MCF 10A (cell line): ENCODE results near the gene CEP128. TPM values are rescaled to one million over a fixed set of nuclear protein-coding genes. Genes with fewer than 3 reads are reported as not detected.

Source experiments
- BruUV-seq: library from RNA; stranded (reverse); fragments of 400-500 nt; replicated peaks from 2 replicates; lab custom pipeline; 2021; lab: Mats Ljungman, UMichigan
- CTCF ChIA-PET: fragments of 300-600 bp; sonication (Branson Sonifier 250); formaldehyde crosslinking; extraction: SDS; loops from one replicate; lab custom pipeline; 2021; ENCODE audit warnings: antibody characterized with exemption, inconsistent platforms; lab: Yijun Ruan, JAX
- POLR2A ChIA-PET: fragments of 300-600, 350-650 bp; sonication (Branson Sonifier 250); formaldehyde crosslinking; extraction: SDS; loops from one replicate; lab custom pipeline; 2020; ENCODE audit warnings: antibody characterized with exemption, inconsistent platforms; lab: Yijun Ruan, JAX
- DNase-seq: peaks from one replicate; pipeline ENCODE4 v3.0.0-alpha.2; 2018; ENCODE audit not compliant: unreplicated experiment
- H3K27ac Mint-ChIP-seq: one replicate; pipeline ENCODE4 v1.8.0; 2022; ENCODE audit warnings: mild to moderate bottlenecking, low read depth, mixed read lengths; ENCODE audit not compliant: unreplicated experiment
- H3K27me3 Mint-ChIP-seq: one replicate; pipeline ENCODE4 v1.8.0; 2022; ENCODE audit warnings: mixed read lengths; ENCODE audit not compliant: insufficient read depth, unreplicated experiment
- H3K36me3 Mint-ChIP-seq: one replicate; pipeline ENCODE4 v1.8.0; 2022; ENCODE audit warnings: mild to moderate bottlenecking, moderate library complexity, mixed read lengths; ENCODE audit not compliant: insufficient read depth, unreplicated experiment
- H3K4me1 Mint-ChIP-seq: one replicate; pipeline ENCODE4 v1.8.0; 2022; ENCODE audit warnings: mixed read lengths; ENCODE audit not compliant: insufficient read depth, unreplicated experiment
- H3K4me3 Mint-ChIP-seq: one replicate; pipeline ENCODE4 v1.8.0; 2022; ENCODE audit warnings: mild to moderate bottlenecking, moderate library complexity, mixed read lengths; ENCODE audit not compliant: unreplicated experiment
- H3K9me3 Mint-ChIP-seq: one replicate; pipeline ENCODE4 v1.8.0; 2022; ENCODE audit warnings: mixed read lengths; ENCODE audit not compliant: unreplicated experiment
- CTCF ChIP-seq: fragments of 200-600 bp; IDR thresholded peaks from one replicate; pipeline ENCODE4 v1.8.0; 2022; ENCODE audit warnings: antibody characterized with exemption, mild to moderate bottlenecking; ENCODE audit not compliant: unreplicated experiment
- intact Hi-C: fragments of 100-400 bp; cut with micrococcal nuclease; formaldehyde crosslinking; loops from 2 replicates; pipeline ENCODE4 v1.14.1; 2022
- total RNA-seq: library from RNA; stranded (reverse); gene quantifications from 2 replicates; pipeline ENCODE4 v1.2.3, GENCODE V29; 2022

CEP128 gene
- total RNA-seq, 1 experiment from 2014 or later, result 12.5 TPM

GRCh38 chr14:80764921-80765507 lies 176.5 kb downstream of the CEP128 start:
- no peak for TF ChIP-seq CTCF
- H3K27me3 Mint-ChIP-seq, result no peaks in the 10 kb centered on the region
- DNase-seq, result no peak
- intact Hi-C loops, result no loop called here
- no peak overlapping the region for H3K27ac Mint-ChIP-seq
- peaks cover 6% of the 10 kb centered on the region for H3K36me3 Mint-ChIP-seq
- H3K9me3 Mint-ChIP-seq, result no peaks in the 10 kb centered on the region
- BruUV-seq, result no TSS peak
- H3K4me1 Mint-ChIP-seq, result peaks cover 11% of the 10 kb centered on the region
- no peak overlapping the region for H3K4me3 Mint-ChIP-seq
- ChIA-PET CTCF (no interaction called here), POLR2A (no interaction called here)

- H3K27me3 Mint-ChIP-seq, result no peaks in the 10 kb centered on the region
- H3K4me1 Mint-ChIP-seq, result peaks cover 11% of the 10 kb centered on the region
- CTCF ChIA-PET, result interaction anchor here (0.6 kb wide), 2 partner anchors 25 to 366 kb away, joined by 4 to 5 read pairs; no protein-coding TSS in a partner anchor
- TF ChIP-seq CTCF, result no peak
- H3K27ac Mint-ChIP-seq, result no peak overlapping the region
- no TSS peak for BruUV-seq
- peak; percentile 1 for DNase-seq
- no peaks in the 10 kb centered on the region for H3K9me3 Mint-ChIP-seq
- intact Hi-C loops, result no loop called here
- no peak overlapping the region for H3K4me3 Mint-ChIP-seq
- POLR2A ChIA-PET, result no interaction called here
- peaks cover 6% of the 10 kb centered on the region for H3K36me3 Mint-ChIP-seq
Observed at GRCh38 chr14:80764496-80764895, 177.0 kb downstream of the CEP128 start.

- intact Hi-C loops, result no loop called here
- DNase-seq, result no peak
- no peaks in the 10 kb centered on the region for H3K9me3 Mint-ChIP-seq
- peaks cover 6% of the 10 kb centered on the region for H3K36me3 Mint-ChIP-seq
- H3K27me3 Mint-ChIP-seq, result no peaks in the 10 kb centered on the region
- BruUV-seq, result no TSS peak
- no peak overlapping the region for H3K4me3 Mint-ChIP-seq
- no peak overlapping the region for H3K27ac Mint-ChIP-seq
- TF ChIP-seq CTCF, result no peak
- POLR2A ChIA-PET, result no interaction called here
- CTCF ChIA-PET, result no interaction called here
- peaks cover 7% of the 10 kb centered on the region for H3K4me1 Mint-ChIP-seq
Observed at GRCh38 chr14:80762641-80763228, 178.8 kb downstream of the CEP128 start.

- CTCF ChIA-PET, result no interaction called here
- no peak for DNase-seq
Observed at GRCh38 chr14:80754696-80755095, 186.8 kb downstream of the CEP128 start.

More at GRCh38 chr14:80754696-80755095, 186.8 kb downstream of the CEP128 start:
- Mint-ChIP-seq H3K27ac (no peak overlapping the region), H3K4me3 (no peak overlapping the region), H3K4me1 (no peaks in the 10 kb centered on the region), H3K9me3 (no peaks in the 10 kb centered on the region), H3K36me3 (no peaks in the 10 kb centered on the region), H3K27me3 (no peaks in the 10 kb centered on the region)
- no peak for TF ChIP-seq CTCF
- POLR2A ChIA-PET, result no interaction called here
- no TSS peak for BruUV-seq
- intact Hi-C loops, result no loop called here
